Skeletal muscle tissue (tissue), 4 donors: ENCODE measurements around the gene MRPL34. TPM values are rescaled to one million over a fixed set of nuclear protein-coding genes. Genes with fewer than 3 reads are reported as not detected.

Source experiments
- H3K27ac ChIP-seq: one replicate; pipeline ENCODE4 v1.7.0; 2013; ENCODE audit warnings: mild to moderate bottlenecking, low read depth, low read length, inconsistent platforms
- H3K27me3 ChIP-seq, 3 donors: one replicate each; pipeline ENCODE4 v1.7.0; 2013; ENCODE audit warnings: low read length in 3 of 3; ENCODE audit not compliant: control insufficient read depth in 3 of 3, insufficient read depth in 3 of 3
- H3K36me3 ChIP-seq, 3 donors: one replicate each; pipeline ENCODE4 v1.7.0; 2013; ENCODE audit warnings: low read length in 3 of 3; ENCODE audit not compliant: control insufficient read depth in 3 of 3, insufficient read depth in 3 of 3
- H3K4me1 ChIP-seq, 3 donors: one replicate each; pipeline ENCODE4 v1.7.0; 2013; ENCODE audit warnings: low read length in 3 of 3, mild to moderate bottlenecking in 3 of 3; ENCODE audit not compliant: control insufficient read depth in 3 of 3, insufficient read depth in 3 of 3
- H3K4me3 ChIP-seq, 3 donors: one replicate each; pipeline ENCODE4 v1.7.0; 2013; ENCODE audit warnings: low read length in 3 of 3
- H3K9ac ChIP-seq, 3 donors: one replicate each; pipeline ENCODE4 v1.7.0; 2013; ENCODE audit warnings: low read length in 3 of 3, mild to moderate bottlenecking in 3 of 3, moderate library complexity in 2 of 3, low read depth in 1 of 3
- H3K9me3 ChIP-seq, 3 donors: one replicate each; pipeline ENCODE4 v1.7.0; 2013; ENCODE audit warnings: low read length in 3 of 3; ENCODE audit not compliant: control insufficient read depth in 3 of 3
- total RNA-seq: library from RNA; depleted of rRNA; stranded (reverse); fragments of >200 nt; gene quantifications from one replicate; pipeline ENCODE4 v1.2.3, GENCODE V29; 2014
- donor health status: Osteomylitis.

The MRPL34 gene
- total RNA-seq, 1 donor from 2014 or later = 11.5 TPM

DNA sequence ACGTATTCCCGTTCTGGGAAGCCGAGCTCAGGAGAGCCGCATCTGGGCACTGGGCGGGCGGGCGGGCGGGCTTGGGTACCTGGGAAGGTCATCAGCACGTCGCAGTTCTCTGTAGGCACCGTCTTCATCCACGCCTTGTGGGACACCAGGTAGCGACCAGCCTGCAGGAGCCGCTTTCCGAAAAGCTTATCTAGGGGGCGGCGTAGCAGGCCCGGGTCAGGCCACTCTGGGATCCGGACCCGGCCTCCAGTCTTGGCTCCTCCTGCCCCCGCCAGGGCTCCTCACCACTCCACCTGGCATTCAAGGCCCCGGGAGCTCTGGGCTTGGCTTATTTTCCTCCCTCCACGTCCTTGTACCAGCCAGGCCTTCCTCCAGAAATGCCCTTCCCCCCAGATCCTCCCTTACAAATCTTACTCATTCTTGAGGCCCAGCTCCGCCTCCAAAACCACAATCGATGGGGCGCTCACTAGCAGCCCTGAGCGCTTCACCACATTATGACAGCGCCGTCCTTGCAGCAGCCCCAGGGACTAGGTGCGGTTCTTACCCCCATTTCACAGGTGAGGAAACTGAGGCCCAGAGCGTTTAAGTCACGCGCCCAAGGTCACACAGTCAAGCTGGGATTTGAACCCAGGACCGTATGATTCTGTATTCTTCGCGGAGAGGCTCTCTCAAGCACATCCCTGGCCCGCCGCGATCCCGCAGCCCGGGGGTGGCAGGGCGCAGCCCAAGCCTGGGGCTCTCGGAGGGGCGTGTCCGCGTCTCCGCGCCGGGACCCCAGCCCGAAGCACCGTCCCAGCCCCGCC is 28.1 kb downstream of the MRPL34 start:
- H3K36me3 ChIP-seq = peaks cover 11 to 29% (median 16%) of the 10 kb centered on the region in 3 donors
- H3K9me3 ChIP-seq = no peaks in the 10 kb centered on the region
- H3K4me3 ChIP-seq = peak overlapping the region; percentile 81 to 85 (median 84)
- H3K27ac ChIP-seq = peak overlapping the region; percentile 42
- peak overlapping the region; percentile 73 to 89 (median 81) for H3K9ac ChIP-seq
- no peaks in the 10 kb centered on the region for H3K27me3 ChIP-seq
- H3K4me1 ChIP-seq = peaks cover 26 to 38% (median 26%) of the 10 kb centered on the region in 3 donors

DNA sequence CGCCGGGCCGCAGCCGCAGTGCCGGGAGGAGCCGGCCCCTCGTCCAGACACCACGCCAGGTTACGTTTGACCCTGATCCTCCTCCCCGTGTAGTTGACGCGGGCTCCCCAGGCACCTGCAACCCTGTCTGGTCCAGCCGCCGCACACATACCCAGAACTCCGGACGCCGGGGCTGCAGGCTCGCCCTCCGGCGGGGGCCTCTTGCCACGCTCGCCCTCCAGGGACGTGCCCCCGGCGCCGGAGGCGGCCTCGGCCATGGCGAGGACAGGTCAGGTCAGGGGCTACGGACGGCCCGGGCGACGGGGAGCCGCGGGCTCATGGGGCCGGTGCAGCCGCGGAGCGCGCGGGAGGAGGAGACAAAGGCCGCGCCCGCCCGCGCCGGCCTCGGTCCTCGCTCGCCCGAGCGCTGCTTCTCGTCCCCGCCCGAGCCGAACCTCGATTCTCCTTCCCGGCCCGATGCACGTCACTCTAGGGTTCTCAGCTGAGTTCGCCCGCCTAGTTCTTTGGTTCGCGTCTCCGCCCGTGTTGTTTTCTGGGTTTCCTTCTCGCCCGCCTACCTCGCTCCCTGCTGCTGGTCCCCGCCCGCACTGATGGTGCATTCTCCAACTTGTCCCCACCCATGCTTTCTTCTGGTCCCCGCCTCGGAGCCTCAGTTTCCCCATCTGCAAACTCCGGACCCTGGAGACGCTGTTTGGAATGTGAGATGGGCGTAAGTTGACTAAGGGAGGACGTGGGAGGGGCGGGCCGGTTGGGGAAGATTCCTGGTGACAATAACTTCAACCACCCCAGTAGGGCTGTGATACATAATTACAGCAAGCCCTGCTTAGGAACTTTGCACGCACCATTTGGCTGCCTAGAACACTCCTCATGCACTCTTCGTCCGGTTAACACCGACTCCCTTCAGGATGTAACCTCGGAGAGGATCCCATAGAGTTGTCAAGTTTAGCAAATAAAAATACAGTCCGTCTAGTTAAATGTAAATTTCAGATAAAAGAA is 29.0 kb downstream of the MRPL34 start, which contains the start of gene ANO8:
TSS of gene ANO8 (minus strand) at position 442 of the 996 bp plus-strand sequence. CDS start at position 257, 185 bp downstream.
- no peaks in the 10 kb centered on the region for H3K9me3 ChIP-seq
- peak within 1 kb of the TSS; percentile 42 for H3K27ac ChIP-seq
- peak within 1 kb of the TSS; percentile 73 to 89 (median 81) for H3K9ac ChIP-seq
- no peaks in the 10 kb centered on the region for H3K27me3 ChIP-seq
- H3K4me1 ChIP-seq = peaks cover 26 to 38% (median 26%) of the 10 kb centered on the region in 3 donors
- peaks cover 11 to 27% (median 18%) of the 10 kb centered on the region in 3 donors for H3K36me3 ChIP-seq
- H3K4me3 ChIP-seq = peak within 1 kb of the TSS; percentile 81 to 85 (median 84)

DNA sequence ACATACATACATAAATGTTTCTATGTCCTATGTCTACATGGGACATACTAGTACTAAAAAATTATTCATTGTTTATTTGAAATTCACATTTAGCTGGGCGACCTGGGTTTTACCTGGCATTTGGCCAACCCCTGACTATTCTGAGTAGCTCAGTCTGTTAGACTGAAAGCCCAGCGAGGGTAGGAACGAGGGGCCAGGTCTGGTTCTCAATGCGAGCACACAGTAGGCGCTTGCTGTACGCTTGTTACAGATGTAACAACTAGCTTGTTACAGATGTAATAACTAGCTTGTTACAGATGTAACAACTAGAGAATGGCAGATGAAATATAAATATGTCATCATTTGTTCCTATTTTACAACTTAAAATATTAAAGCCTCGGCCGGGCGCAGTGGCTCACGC is 29.9 kb downstream of the MRPL34 start:
- peaks cover 26 to 38% (median 26%) of the 10 kb centered on the region in 3 donors for H3K4me1 ChIP-seq
- H3K4me3 ChIP-seq = peak overlapping the region; percentile 81 to 85 (median 84)
- peak overlapping the region; percentile 19 for H3K27ac ChIP-seq
- peak overlapping the region in 1 of 3 donors; percentile 81 for H3K9ac ChIP-seq
- no peaks in the 10 kb centered on the region for H3K9me3 ChIP-seq
- peaks cover 6 to 21% (median 12%) of the 10 kb centered on the region in 3 donors for H3K36me3 ChIP-seq
- no peaks in the 10 kb centered on the region for H3K27me3 ChIP-seq

DNA sequence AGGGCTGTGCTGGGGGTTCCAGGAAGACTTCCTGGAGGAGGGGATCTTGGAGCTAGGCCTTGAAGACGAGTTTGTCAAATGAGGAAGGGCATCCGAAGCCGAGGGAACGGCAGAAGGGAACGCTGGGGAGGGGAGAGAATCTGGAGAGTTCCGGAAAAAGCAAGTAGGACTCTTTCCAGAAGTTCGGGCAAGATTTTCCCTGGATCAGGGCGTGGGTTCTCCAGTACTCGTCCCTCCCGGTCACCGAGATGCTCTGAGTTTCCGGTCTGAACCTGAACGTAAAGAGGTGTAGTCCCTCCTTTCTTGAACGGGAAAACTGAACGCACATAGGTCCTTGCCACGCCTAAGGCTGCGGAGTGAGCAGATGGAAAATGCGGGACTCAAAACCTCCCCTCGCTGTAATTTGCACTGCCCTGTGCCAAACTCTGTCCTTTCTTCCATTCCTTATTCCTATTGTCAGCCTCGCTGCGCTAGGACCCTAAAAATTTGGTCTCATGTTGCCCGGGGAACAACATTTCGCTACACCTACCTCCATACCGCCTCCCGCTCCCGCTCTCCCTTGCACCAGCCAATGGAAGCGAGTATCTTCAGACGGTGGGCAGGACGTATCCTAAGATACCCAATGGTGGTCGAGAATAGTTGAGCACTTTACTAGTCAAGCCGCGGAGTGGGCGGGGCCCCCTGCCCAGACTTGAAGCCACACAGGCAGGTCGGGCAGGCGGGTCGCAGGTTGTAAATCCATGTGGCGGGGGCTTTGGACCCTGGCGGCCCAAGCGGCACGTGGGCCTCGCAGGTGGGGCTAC is 31.4 kb downstream of the MRPL34 start, which contains the start of gene GTPBP3:
TSS of gene GTPBP3 (plus strand) at position 682 of the 803 bp plus-strand sequence. CDS start at position 741, 59 bp downstream.
- Histone ChIP-seq H3K36me3 (peaks cover 2 to 20% (median 4%) of the 10 kb centered on the region in 3 donors), H3K9me3 (no peaks in the 10 kb centered on the region), H3K4me3 (peak within 1 kb of the TSS; percentile 95 to 96 (median 96)), H3K9ac (peak within 1 kb of the TSS; percentile 86 to 95 (median 91)), H3K4me1 (peaks cover 26 to 38% (median 26%) of the 10 kb centered on the region in 3 donors), H3K27me3 (no peaks in the 10 kb centered on the region), H3K27ac (peak within 1 kb of the TSS; percentile 94)

DNA sequence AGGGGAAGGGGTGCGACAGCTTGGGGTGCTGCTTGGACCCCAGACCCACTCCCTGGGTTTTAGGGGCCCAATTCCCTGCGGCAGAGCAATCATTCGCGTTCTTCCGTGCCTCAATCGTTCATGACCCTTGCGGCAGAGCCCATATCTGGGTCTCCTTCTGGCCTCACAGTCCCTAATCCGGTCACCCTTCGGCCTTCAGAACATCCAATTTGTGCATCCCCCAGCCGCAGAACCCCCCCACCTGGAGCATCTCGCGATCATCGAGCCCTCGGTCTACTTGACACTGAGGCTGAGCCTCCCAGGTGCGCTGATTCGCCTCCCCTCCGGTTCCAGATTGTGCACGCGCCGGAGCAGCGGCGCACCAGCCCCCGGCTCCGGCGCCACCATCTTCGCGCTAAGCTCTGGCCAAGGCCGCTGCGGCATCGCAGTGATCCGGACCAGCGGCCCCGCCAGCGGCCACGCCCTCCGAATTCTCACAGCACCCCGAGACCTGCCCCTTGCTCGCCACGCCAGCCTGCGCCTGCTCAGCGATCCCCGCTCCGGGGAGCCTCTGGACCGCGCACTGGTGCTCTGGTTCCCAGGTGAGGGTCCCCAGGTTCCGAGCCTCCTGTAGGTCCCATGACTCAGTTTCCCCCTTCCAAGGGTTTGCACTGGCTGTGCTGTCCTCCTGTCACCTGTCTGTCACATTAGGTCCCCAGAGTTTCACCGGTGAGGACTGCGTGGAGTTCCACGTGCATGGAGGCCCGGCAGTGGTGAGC is 32.2 kb downstream of the MRPL34 start:
- Histone ChIP-seq H3K9me3 (no peaks in the 10 kb centered on the region), H3K4me3 (peak overlapping the region; percentile 95 to 96 (median 96)), H3K36me3 (peaks cover 0 to 14% (median 4%) of the 10 kb centered on the region in 3 donors), H3K27me3 (no peaks in the 10 kb centered on the region), H3K9ac (peak overlapping the region; percentile 85 to 91 (median 86)), H3K27ac (peak overlapping the region; percentile 94), H3K4me1 (peaks cover 26 to 38% (median 26%) of the 10 kb centered on the region in 3 donors)

DNA sequence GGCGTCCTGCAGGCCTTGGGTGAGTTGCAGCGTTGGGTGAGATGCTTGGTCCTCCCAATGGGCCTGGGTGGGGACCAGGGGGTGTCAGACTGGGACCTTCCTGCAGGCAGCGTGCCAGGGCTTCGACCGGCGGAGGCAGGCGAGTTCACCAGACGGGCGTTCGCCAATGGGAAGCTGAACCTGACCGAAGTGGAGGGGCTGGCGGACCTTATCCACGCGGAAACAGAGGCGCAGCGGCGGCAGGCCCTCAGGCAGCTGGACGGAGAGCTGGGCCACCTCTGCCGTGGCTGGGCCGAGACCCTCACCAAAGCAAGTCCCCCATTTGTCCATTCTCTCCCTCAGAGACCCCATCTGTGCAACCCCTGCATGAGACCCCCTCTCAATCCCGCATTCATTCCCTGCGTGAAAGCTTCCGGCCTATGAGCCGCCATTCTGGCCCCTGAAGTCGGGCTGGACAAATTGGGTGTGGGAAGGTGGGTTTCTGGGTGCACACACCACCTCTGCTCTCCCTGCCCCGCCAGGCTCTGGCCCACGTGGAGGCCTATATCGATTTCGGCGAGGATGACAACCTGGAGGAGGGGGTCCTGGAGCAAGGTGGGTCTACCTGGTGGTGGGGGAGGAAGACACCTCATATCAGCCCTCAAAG is 32.9 kb downstream of the MRPL34 start:
- Histone ChIP-seq H3K27ac (no peak overlapping the region), H3K4me3 (peak overlapping the region; percentile 95 to 96 (median 96)), H3K4me1 (peaks cover 25 to 38% (median 26%) of the 10 kb centered on the region in 3 donors), H3K27me3 (no peaks in the 10 kb centered on the region), H3K9ac (peak overlapping the region in 1 of 3 donors; percentile 91), H3K36me3 (peaks cover 0 to 9% (median 4%) of the 10 kb centered on the region in 3 donors), H3K9me3 (no peaks in the 10 kb centered on the region)

DNA sequence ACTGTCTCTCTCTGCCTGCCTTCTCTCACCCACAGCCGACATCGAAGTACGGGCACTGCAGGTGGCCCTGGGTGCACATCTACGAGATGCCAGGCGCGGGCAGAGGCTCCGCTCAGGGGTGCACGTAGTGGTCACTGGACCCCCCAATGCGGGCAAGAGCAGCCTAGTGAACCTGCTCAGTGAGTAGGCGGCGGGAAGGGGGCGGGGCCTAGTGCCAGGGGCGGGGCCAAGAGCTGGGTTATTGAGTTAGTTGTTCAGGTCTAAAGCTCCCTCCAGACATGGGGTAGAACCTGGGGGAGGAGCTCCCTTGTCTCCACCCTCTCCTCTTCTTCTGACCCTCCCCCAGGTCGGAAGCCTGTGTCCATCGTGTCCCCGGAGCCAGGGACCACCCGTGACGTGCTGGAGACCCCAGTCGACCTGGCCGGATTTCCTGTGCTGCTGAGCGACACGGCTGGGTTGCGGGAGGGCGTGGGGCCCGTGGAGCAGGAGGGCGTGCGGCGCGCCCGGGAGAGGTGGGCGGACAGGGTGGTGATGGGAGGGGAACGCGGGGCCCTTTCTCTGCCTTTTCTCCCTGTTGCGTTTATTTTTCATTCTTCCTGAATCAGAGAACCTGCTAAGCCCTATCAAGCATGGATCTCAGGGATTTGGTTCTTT is 33.5 kb downstream of the MRPL34 start:
- Histone ChIP-seq H3K9me3 (no peaks in the 10 kb centered on the region), H3K27me3 (no peaks in the 10 kb centered on the region), H3K36me3 (peaks cover 0 to 9% (median 4%) of the 10 kb centered on the region in 3 donors), H3K4me1 (peaks cover 19 to 32% (median 20%) of the 10 kb centered on the region in 3 donors), H3K4me3 (no peak overlapping the region), H3K9ac (no peak overlapping the region), H3K27ac (no peak overlapping the region)

DNA sequence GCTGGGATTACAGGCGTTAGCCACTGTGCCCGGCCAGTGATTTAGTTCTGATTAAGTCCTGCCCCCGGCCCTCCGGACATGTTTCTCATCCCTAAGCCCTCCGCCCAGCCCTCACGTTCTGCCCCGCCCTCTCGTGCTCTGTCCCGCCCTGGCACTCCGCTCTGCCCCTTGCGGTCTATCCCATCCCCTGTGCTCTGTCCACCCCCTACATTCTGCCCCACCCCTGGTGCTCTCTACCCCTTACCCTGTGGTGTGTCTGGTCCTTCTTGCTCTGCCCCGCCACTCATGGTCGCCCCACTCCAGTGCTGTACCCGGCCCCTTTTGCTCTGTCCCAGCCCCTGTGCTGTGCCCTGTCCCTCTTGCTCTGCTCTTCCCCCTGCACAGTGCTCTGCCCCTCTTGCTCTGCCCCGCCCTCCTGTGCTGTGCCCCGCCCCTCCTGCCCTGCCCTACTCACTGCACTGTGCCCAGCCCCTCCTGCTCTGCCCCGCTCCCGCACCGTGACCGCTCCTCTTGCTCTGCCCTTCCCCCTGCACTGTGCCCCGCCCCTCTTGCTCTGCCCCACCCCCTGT is 34.7 kb downstream of the MRPL34 start:
- Histone ChIP-seq H3K27ac (no peak overlapping the region), H3K4me1 (peaks cover 13 to 24% (median 15%) of the 10 kb centered on the region in 3 donors)

More for the DNA sequence above, 34.7 kb downstream of the MRPL34 start:
- Histone ChIP-seq H3K4me3 (no peak overlapping the region), H3K36me3 (peaks cover 0 to 9% (median 4%) of the 10 kb centered on the region in 3 donors), H3K9ac (no peak overlapping the region), H3K9me3 (no peaks in the 10 kb centered on the region), H3K27me3 (no peaks in the 10 kb centered on the region)
